Parathyroid adenoma (tissue), 2 donors: Measurements from ENCODE around the gene GPR183.
A peak's percentile ranks its signal among the peaks of the same experiment; 100 is the strongest.

Experiments
- H2AFZ ChIP-seq: fragments of 300-600 bp; sonication (generic); one replicate; pipeline ENCODE4 v1.7.0; 2017; ENCODE audit warnings: antibody characterized with exemption, mild to moderate bottlenecking
- H3K27ac ChIP-seq: fragments of 300-600 bp; sonication (generic); one replicate; pipeline ENCODE4 v1.7.0; 2017
- H3K27me3 ChIP-seq: fragments of 300-600 bp; sonication (generic); one replicate; pipeline ENCODE4 v1.7.0; 2017; ENCODE audit warnings: low read length; ENCODE audit not compliant: control insufficient read depth, insufficient read depth
- H3K36me3 ChIP-seq: fragments of 300-600 bp; sonication (generic); one replicate; pipeline ENCODE4 v1.7.0; 2017; ENCODE audit warnings: low read length; ENCODE audit not compliant: control insufficient read depth, insufficient read depth
- H3K4me1 ChIP-seq: fragments of 300-600 bp; sonication (generic); one replicate; pipeline ENCODE4 v1.7.0; 2017; ENCODE audit warnings: control low read depth
- H3K4me2 ChIP-seq: fragments of 300-600 bp; sonication (generic); one replicate; pipeline ENCODE4 v1.7.0; 2017; ENCODE audit warnings: low read length
- H3K4me3 ChIP-seq: fragments of 300-600 bp; sonication (generic); one replicate; pipeline ENCODE4 v1.7.0; 2017; ENCODE audit warnings: low read depth, low read length
- H3K79me2 ChIP-seq: fragments of 300-600 bp; sonication (generic); one replicate; pipeline ENCODE4 v1.7.0; 2017; ENCODE audit warnings: control low read depth
- H3K9ac ChIP-seq: fragments of 300-600 bp; sonication (generic); one replicate; pipeline ENCODE4 v1.7.0; 2017; ENCODE audit warnings: mild to moderate bottlenecking
- H3K9me3 ChIP-seq: fragments of 300-600 bp; sonication (generic); one replicate; pipeline ENCODE4 v1.7.0; 2017; ENCODE audit warnings: low read length; ENCODE audit not compliant: control insufficient read depth
- TF ChIP-seq, protein P1 (sequence below): fragments of 300-600 bp; sonication (generic); IDR thresholded peaks from one replicate; pipeline ENCODE4 v1.7.0; 2017; ENCODE audit warnings: antibody characterized with exemption, mild to moderate bottlenecking
- donor health status: primary hyperparathyroidism.

Gene GPR183

GRCh38 chr13:99341969-99342722, 34.9 kb upstream of the GPR183 start:
- Histone ChIP-seq H3K79me2 (no peaks in the 10 kb centered on the region), H3K27ac (no peak overlapping the region), H3K9ac (no peak overlapping the region), H2AFZ (no peak overlapping the region), H3K27me3 (no peaks in the 10 kb centered on the region), H3K9me3 (no peaks in the 10 kb centered on the region), H3K4me2 (no peak overlapping the region), H3K4me1 (no peaks in the 10 kb centered on the region), H3K4me3 (no peak overlapping the region), H3K36me3 (no peaks in the 10 kb centered on the region)
- TF ChIP-seq, protein P1, sequence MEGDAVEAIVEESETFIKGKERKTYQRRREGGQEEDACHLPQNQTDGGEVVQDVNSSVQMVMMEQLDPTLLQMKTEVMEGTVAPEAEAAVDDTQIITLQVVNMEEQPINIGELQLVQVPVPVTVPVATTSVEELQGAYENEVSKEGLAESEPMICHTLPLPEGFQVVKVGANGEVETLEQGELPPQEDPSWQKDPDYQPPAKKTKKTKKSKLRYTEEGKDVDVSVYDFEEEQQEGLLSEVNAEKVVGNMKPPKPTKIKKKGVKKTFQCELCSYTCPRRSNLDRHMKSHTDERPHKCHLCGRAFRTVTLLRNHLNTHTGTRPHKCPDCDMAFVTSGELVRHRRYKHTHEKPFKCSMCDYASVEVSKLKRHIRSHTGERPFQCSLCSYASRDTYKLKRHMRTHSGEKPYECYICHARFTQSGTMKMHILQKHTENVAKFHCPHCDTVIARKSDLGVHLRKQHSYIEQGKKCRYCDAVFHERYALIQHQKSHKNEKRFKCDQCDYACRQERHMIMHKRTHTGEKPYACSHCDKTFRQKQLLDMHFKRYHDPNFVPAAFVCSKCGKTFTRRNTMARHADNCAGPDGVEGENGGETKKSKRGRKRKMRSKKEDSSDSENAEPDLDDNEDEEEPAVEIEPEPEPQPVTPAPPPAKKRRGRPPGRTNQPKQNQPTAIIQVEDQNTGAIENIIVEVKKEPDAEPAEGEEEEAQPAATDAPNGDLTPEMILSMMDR = no peak

DNA sequence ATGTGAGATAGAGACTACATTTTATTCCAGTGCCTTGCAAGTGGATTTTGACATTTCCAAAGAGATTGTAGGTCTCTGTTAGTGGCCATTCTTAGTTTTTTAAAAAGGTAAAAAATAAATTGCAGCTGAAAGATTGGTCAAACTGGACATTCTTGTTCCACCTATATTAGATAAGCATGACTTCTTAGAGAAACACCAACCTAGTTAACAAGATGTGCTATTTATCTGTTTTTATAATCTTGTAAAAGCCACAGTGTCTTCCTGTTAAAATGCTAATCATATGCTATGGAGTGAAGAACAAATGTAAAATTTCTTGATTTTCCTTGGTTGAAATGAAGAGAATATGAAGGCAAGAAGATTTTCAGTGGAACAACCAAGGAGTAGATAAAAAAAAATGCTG, 33.4 kb upstream of the GPR183 start:
- H3K9ac ChIP-seq = no peak overlapping the region
- H3K36me3 ChIP-seq = no peaks in the 10 kb centered on the region
- no peaks in the 10 kb centered on the region for H3K27me3 ChIP-seq
- no peak overlapping the region for H3K27ac ChIP-seq
- no peak overlapping the region for H3K4me2 ChIP-seq
- no peaks in the 10 kb centered on the region for H3K4me1 ChIP-seq
- no peaks in the 10 kb centered on the region for H3K9me3 ChIP-seq
- TF ChIP-seq, protein P1 = no peak
- no peak overlapping the region for H2AFZ ChIP-seq
- no peaks in the 10 kb centered on the region for H3K79me2 ChIP-seq
- no peak overlapping the region for H3K4me3 ChIP-seq

DNA sequence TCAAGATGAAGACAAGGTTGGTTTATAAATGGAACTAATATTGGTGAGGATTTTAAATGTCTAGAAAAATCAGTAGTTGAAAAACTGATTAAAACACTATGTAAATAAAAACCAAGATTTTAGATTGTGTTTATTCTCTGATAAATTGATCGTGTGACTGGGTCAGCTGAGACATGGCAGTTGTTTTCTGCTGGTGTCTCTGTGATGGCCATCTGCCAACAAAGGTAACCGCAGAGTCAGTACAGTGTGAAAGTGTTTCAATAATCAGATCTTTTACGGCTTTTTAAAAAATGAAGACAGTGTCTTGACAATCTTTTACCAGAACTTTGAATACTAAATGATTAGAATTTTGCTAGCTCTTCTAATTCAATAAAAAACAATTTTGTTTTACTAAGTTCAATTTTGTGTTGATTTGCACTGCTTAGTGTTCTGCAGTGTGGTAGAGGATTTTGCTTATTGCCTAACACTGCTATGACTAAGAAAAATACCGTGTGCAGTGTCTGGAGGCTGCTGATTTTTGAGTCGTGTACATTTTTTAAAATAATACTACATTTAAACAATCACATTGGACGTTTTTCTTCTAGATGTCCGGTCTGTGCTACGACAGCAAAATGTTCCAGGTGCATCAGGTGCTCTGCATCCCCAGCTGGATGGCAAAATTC, 32.7 kb upstream of the GPR183 start:
- peak overlapping the region; percentile 10 for H3K4me2 ChIP-seq
- no peak overlapping the region for H2AFZ ChIP-seq
- H3K36me3 ChIP-seq = no peaks in the 10 kb centered on the region
- H3K4me1 ChIP-seq = no peaks in the 10 kb centered on the region
- H3K79me2 ChIP-seq = no peaks in the 10 kb centered on the region
- no peak overlapping the region for H3K4me3 ChIP-seq
- no peak overlapping the region for H3K9ac ChIP-seq
- no peaks in the 10 kb centered on the region for H3K27me3 ChIP-seq
- TF ChIP-seq, protein P1 = no peak
- no peak overlapping the region for H3K27ac ChIP-seq
- no peaks in the 10 kb centered on the region for H3K9me3 ChIP-seq

DNA sequence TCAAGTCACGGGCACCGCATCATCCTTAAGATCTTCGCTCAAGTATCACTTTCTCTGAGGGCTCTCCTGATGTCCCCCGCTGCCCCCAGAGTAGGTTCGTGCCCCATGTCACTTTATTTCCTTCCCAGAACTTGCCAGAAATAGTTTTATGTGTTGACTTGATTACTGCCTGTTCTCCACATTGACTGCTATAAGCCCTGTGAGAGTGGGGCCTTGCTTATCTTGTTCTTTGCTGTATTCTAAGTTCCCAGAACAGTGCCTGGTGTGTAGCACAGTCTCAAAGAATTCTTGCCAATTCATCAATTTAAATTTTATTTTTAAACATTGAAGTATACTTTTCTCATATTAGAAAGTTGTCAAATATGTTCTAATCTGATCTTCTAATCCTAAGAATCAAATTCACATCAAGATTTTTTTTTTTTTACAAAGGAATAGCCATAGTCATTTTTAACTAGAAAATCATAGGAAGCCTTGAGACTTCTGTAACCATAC, 32.1 kb upstream of the GPR183 start:
- Histone ChIP-seq H3K4me1 (no peaks in the 10 kb centered on the region), H3K27ac (no peak overlapping the region), H3K4me3 (no peak overlapping the region), H3K4me2 (peak overlapping the region; percentile 10), H3K27me3 (no peaks in the 10 kb centered on the region), H3K9me3 (no peaks in the 10 kb centered on the region), H2AFZ (no peak overlapping the region), H3K36me3 (no peaks in the 10 kb centered on the region), H3K9ac (no peak overlapping the region), H3K79me2 (no peaks in the 10 kb centered on the region)
- TF ChIP-seq, protein P1 = no peak
